H1 (cell line): Measurements from ENCODE around the gene MMP20. TPM values are rescaled to one million over a fixed set of nuclear protein-coding genes. Genes with fewer than 3 reads are reported as not detected.
A peak's percentile ranks its signal among the peaks of the same experiment; 100 is the strongest.

Experiments used
- CTCF ChIA-PET: fragments of 300-600 bp; sonication (Branson Sonifier 250); formaldehyde crosslinking; loops from one replicate; lab custom pipeline; 2021; ENCODE audit not compliant: partially characterized antibody; lab: Charles Lee
- POLR2A ChIA-PET: fragments of 300-600 bp; sonication (Branson Sonifier 250); formaldehyde crosslinking; loops from one replicate; lab custom pipeline; 2021; ENCODE audit warnings: inconsistent platforms; ENCODE audit not compliant: partially characterized antibody; lab: Charles Lee
- DNase-seq, 2 experiments: peaks; one replicate each; pipeline versions ENCODE4 v3.0.0 to v3.0.0-alpha.2; 2010 to 2022; ENCODE audit warnings: low spot score in 2 of 2, low read depth in 1 of 2, mixed read lengths in 1 of 2
- FAIRE-seq: peaks from 2 replicates; lab custom pipeline; 2011; peaks lifted over from hg19 to GRCh38; lab: Jason Lieb, UNC
- H2AFZ ChIP-seq: 2 replicates; pipeline ENCODE4 v1.8.1; 2012; ENCODE audit warnings: low read length, inconsistent platforms
- H2AK5ac ChIP-seq: 2 replicates; pipeline ENCODE4 v1.6.1; 2013; ENCODE audit warnings: low read depth, low read length
- H2BK120ac ChIP-seq: replicated peaks from 2 replicates; pipeline ENCODE3; 2013; ENCODE audit warnings: low read depth, low read length, inconsistent platforms
- H2BK12ac ChIP-seq: 2 replicates; pipeline ENCODE4 v1.6.1; 2013; ENCODE audit warnings: low read depth, low read length
- H2BK15ac ChIP-seq: 2 replicates; pipeline ENCODE4 v1.6.1; 2013; ENCODE audit warnings: low read length
- H2BK20ac ChIP-seq: 2 replicates; pipeline ENCODE4 v1.6.1; 2013; ENCODE audit warnings: low read length
- H2BK5ac ChIP-seq: 2 replicates; pipeline ENCODE4 v1.6.1; 2013; ENCODE audit warnings: low read depth, low read length
- H3K14ac ChIP-seq: 2 replicates; pipeline ENCODE4 v1.6.1; 2013; ENCODE audit warnings: inconsistent platforms; ENCODE audit not compliant: insufficient read length
- H3K18ac ChIP-seq: 2 replicates; pipeline ENCODE4 v1.6.1; 2013; ENCODE audit warnings: low read length; ENCODE audit errors: extremely low read depth
- H3K23ac ChIP-seq: 2 replicates; pipeline ENCODE4 v1.6.1; 2013; ENCODE audit warnings: inconsistent platforms; ENCODE audit not compliant: insufficient read length
- H3K23me2 ChIP-seq: 2 replicates; pipeline ENCODE4 v1.6.1; 2013; ENCODE audit warnings: low read depth, low read length
- H3K27ac ChIP-seq: 2 replicates; pipeline ENCODE4 v1.6.1; 2011; ENCODE audit warnings: low read depth, low read length, inconsistent platforms
- H3K27me3 ChIP-seq, 4 experiments: replicated peaks in 1 of 4; 1 replicate in 1 of 4; 2 replicates in 3 of 4; pipeline versions ENCODE4 v1.6.1 to v1.8.1; 2011 to 2013; ENCODE audit warnings: low read length in 3 of 4, mild to moderate bottlenecking in 3 of 4, inconsistent platforms in 2 of 4, mixed read lengths in 2 of 4, moderate library complexity in 1 of 4; ENCODE audit not compliant: control insufficient read depth in 3 of 4, insufficient read depth in 3 of 4; ENCODE audit errors: extremely low read depth in 1 of 4
- H3K36me3 ChIP-seq, 4 experiments: 2 replicates each; pipeline versions ENCODE4 v1.6.1 to v1.8.1; 2011 to 2013; ENCODE audit warnings: mild to moderate bottlenecking in 4 of 4, low read length in 3 of 4, moderate library complexity in 2 of 4, control low read depth in 1 of 4, inconsistent platforms in 1 of 4; ENCODE audit not compliant: insufficient read depth in 4 of 4, control insufficient read depth in 2 of 4
- H3K4ac ChIP-seq: replicated peaks from 2 replicates; pipeline ENCODE3; 2013; ENCODE audit warnings: low read length, low read depth, mixed read lengths, inconsistent platforms; ENCODE audit not compliant: insufficient read length
- H3K4me1 ChIP-seq, 4 experiments: replicated peaks in 1 of 4; 1 replicate in 1 of 4; 2 replicates in 3 of 4; pipeline versions ENCODE4 v1.6.1 to v1.8.1; 2011 to 2013; ENCODE audit warnings: low read length in 3 of 4, inconsistent platforms in 2 of 4, mixed read lengths in 1 of 4; ENCODE audit not compliant: insufficient read depth in 4 of 4, control insufficient read depth in 3 of 4
- H3K4me2 ChIP-seq, 2 experiments: 2 replicates each; pipeline versions ENCODE4 v1.6.1 to v1.8.1; 2011 to 2013; ENCODE audit warnings: low read depth in 2 of 2, low read length in 2 of 2, control low read depth in 1 of 2, inconsistent platforms in 1 of 2, mild to moderate bottlenecking in 1 of 2; ENCODE audit not compliant: insufficient read depth in 1 of 2
- H3K4me3 ChIP-seq, 4 experiments: fragments of 200-600, 300-600 bp in 1 of 4; sonication (generic), shearing (Covaris generic), sonication (Bioruptor Twin) in 1 of 4; 2 replicates each; pipeline versions ENCODE4 v1.5.1 to v1.8.1; 2011 to 2016; ENCODE audit warnings: low read length in 4 of 4, low read depth in 3 of 4, control low read depth in 2 of 4, inconsistent platforms in 2 of 4, mild to moderate bottlenecking in 2 of 4, mixed read lengths in 1 of 4, moderate library complexity in 1 of 4; ENCODE audit not compliant: insufficient read depth in 2 of 4; ENCODE audit errors: extremely low read depth in 1 of 4
- H3K56ac ChIP-seq: replicated peaks from 2 replicates; pipeline ENCODE3; 2013; ENCODE audit warnings: low read depth, mild to moderate bottlenecking, mixed read lengths, low read length, inconsistent platforms; ENCODE audit not compliant: insufficient read length
- H3K79me1 ChIP-seq: 2 replicates; pipeline ENCODE4 v1.6.1; 2013; ENCODE audit warnings: low read depth, low read length, control low read depth
- H3K79me2 ChIP-seq, 2 experiments: 2 replicates each; pipeline versions ENCODE4 v1.6.1 to v1.8.1; 2012 to 2013; ENCODE audit warnings: low read length in 2 of 2, mild to moderate bottlenecking in 2 of 2, inconsistent platforms in 1 of 2; ENCODE audit not compliant: insufficient read depth in 2 of 2, control insufficient read depth in 1 of 2
- H3K9ac ChIP-seq, 4 experiments: replicated peaks in 1 of 4; 1 replicate in 1 of 4; 2 replicates in 3 of 4; pipeline versions ENCODE4 v1.6.1 to v1.8.1; 2011 to 2013; ENCODE audit warnings: low read depth in 3 of 4, low read length in 3 of 4, control low read depth in 2 of 4, mild to moderate bottlenecking in 2 of 4, moderate library complexity in 2 of 4, inconsistent platforms in 1 of 4; ENCODE audit errors: extremely low read depth in 1 of 4
- H3K9me3 ChIP-seq, 2 experiments: 2 replicates each; pipeline versions ENCODE4 v1.6.1 to v1.8.1; 2012 to 2013; ENCODE audit warnings: mild to moderate bottlenecking in 2 of 2, moderate library complexity in 2 of 2, control low read depth in 1 of 2, inconsistent platforms in 1 of 2, low read depth in 1 of 2, low read length in 1 of 2, mixed read lengths in 1 of 2; ENCODE audit not compliant: insufficient read depth in 2 of 2
- H4K20me1 ChIP-seq, 2 experiments: replicated peaks in 1 of 2; 2 replicates each; pipeline versions ENCODE3 to v1.8.1; 2011 to 2013; ENCODE audit warnings: inconsistent platforms in 2 of 2, low read length in 2 of 2, mild to moderate bottlenecking in 1 of 2; ENCODE audit not compliant: insufficient read depth in 2 of 2, control insufficient read depth in 1 of 2
- H4K5ac ChIP-seq: 2 replicates; pipeline ENCODE4 v1.6.1; 2013; ENCODE audit warnings: low read length, low read depth, mixed read lengths, inconsistent platforms; ENCODE audit not compliant: insufficient read length
- H4K8ac ChIP-seq: 2 replicates; pipeline ENCODE4 v1.8.0; 2013; ENCODE audit warnings: mild to moderate bottlenecking, moderate library complexity, low read length, inconsistent platforms; ENCODE audit not compliant: insufficient read depth; ENCODE audit errors: extremely low read depth
- H4K91ac ChIP-seq: replicated peaks from 2 replicates; pipeline ENCODE3; 2013; ENCODE audit warnings: low read length, mixed read lengths, inconsistent platforms; ENCODE audit not compliant: insufficient read length
- ASH2L ChIP-seq: fragments of 200-600, 300-600 bp; sonication (generic); IDR thresholded peaks from one replicate; pipeline ENCODE4 v1.7.1; 2017; ENCODE audit warnings: low read length
- FOSL1 ChIP-seq: IDR thresholded peaks from 2 replicates; pipeline ENCODE4 v1.6.1; 2011; ENCODE audit warnings: mild to moderate bottlenecking, low read depth, low read length, moderate library complexity; ENCODE audit not compliant: insufficient read depth
- HDAC2 ChIP-seq, 2 experiments: fragments of 300-600 bp in 1 of 2; sonication (generic) in 1 of 2; IDR thresholded peaks; 2 replicates each; pipeline ENCODE4 v1.6.1; 2011 to 2012; ENCODE audit warnings: low read depth in 2 of 2, low read length in 2 of 2, mild to moderate bottlenecking in 2 of 2, moderate library complexity in 2 of 2, borderline replicate concordance in 1 of 2, inconsistent platforms in 1 of 2
- RBBP5 ChIP-seq: IDR thresholded peaks from 2 replicates; pipeline ENCODE4 v1.7.1; 2012; ENCODE audit warnings: low read depth, mild to moderate bottlenecking, inconsistent platforms, low read length, moderate library complexity, borderline replicate concordance
- WGBS, 2 experiments: shearing (Covaris generic) in 1 of 2; methylation state at CpG; one replicate each; pipeline versions ENCODE4 v1.1.6 to v1.1.7; 2013 to 2015; ENCODE audit warnings: low lambda C conversion rate in 2 of 2, mixed read lengths in 2 of 2, inconsistent platforms in 1 of 2, low coverage in 1 of 2, missing lambda C conversion rate in 1 of 2; ENCODE audit not compliant: insufficient replicate concordance in 2 of 2, insufficient coverage in 1 of 2, insufficient read length in 1 of 2; ENCODE audit errors: extremely low coverage in 1 of 2, missing lambda C conversion rate in 1 of 2; 5-methylcytosine and 5-hydroxymethylcytosine counted together
- polyA plus RNA-seq, 7 experiments: library from polyadenylated mRNA; depleted of rRNA in 3 of 7; stranded (reverse) in 5 of 7; unstranded in 2 of 7; fragments of >200 nt in 5 of 7; fragments of 200-250 nt in 2 of 7; gene quantifications; 1 replicate in 5 of 7; 2 replicates in 1 of 7; 4 replicates in 1 of 7; pipeline versions ENCODE4 v1.2.1 to v1.2.3, GENCODE V29; 2011 to 2013; ENCODE audit warnings: missing spikeins in 2 of 7, mixed read lengths in 2 of 7
- total RNA-seq: library from RNA; stranded (reverse); fragmentation: NEBNext Ultra II Directional; extraction: Animal tissue kit (Norgen Biotek cat#: 25700); gene quantifications from 2 replicates; pipeline ENCODE4 v1.2.1, GENCODE V29; 2021
- TF ChIP-seq, protein P1 (sequence below): IDR thresholded peaks from 2 replicates; pipeline ENCODE4 v1.6.1; 2011; ENCODE audit warnings: low read depth, mild to moderate bottlenecking, low read length; ENCODE audit not compliant: insufficient read depth

MMP20 gene
- total and polyA plus RNA-seq, 2 of the 8 experiments (the other 6 are each of a cell fraction or from before 2014, with no cell fraction given), result not detected

DNA sequence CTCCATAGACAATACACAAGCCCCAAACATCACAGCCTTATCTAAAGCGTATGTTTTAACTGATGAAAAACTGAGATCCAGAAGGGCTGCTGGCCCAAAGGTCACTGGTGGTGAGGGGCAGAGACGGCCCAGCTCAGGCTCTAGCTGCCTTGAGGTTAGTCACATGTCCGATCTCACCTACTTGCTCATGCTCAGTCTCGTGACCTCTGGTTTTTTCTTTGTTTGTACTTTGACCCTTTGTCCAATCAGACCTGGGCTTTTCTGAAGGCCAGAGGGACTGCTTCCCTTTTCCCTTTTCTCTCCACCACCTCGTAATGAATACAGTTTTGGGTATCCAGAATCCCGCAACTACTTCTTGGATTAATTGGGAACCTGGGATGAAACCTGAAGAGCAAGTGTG, 28.6 kb downstream of the MMP20 start:
- H2AFZ ChIP-seq, result no peak overlapping the region
- CTCF ChIA-PET, result interaction anchor here (1.2 to 2.5 kb wide), 4 partner anchors 10 to 97 kb away, joined by 3 to 13 read pairs (median 4); no protein-coding TSS in a partner anchor
- no peak overlapping the region for H2BK15ac ChIP-seq
- H2BK5ac ChIP-seq, result no peak overlapping the region
- H3K27me3 ChIP-seq, result no peaks in the 10 kb centered on the region
- no peak overlapping the region for H3K18ac ChIP-seq
- POLR2A ChIA-PET, result no interaction called here
- no peak overlapping the region for H4K91ac ChIP-seq
- H4K8ac ChIP-seq, result no peak overlapping the region
- peak overlapping the region; percentile 16 for H3K14ac ChIP-seq
- H3K9ac ChIP-seq, result no peak overlapping the region
- no peak overlapping the region for H2AK5ac ChIP-seq
- no peaks in the 10 kb centered on the region for H4K20me1 ChIP-seq
- H3K79me1 ChIP-seq, result no peaks in the 10 kb centered on the region
- WGBS, 2 experiments, result 93% methylated on average over 4 of the region's 6 CpGs; no CpG with 5 or more reads in 1 of the 2 experiments
- H3K27ac ChIP-seq, result no peak overlapping the region
- H3K23me2 ChIP-seq, result no peaks in the 10 kb centered on the region
- no peak overlapping the region for H3K4me2 ChIP-seq
- no peak overlapping the region for H3K4me3 ChIP-seq
- no peak overlapping the region for H2BK20ac ChIP-seq
- no peak overlapping the region for H2BK12ac ChIP-seq
- no peak overlapping the region for H3K23ac ChIP-seq
- TF ChIP-seq HDAC2 (IDR thresholded peaks at IDR 0.05; ENCODE audit: borderline replicate concordance in 1 of 2, low read depth in 2 of 2, low read length in 2 of 2) (no peak), FOSL1 (no peak), RBBP5 (no peak), ASH2L (no peak)
- TF ChIP-seq, protein P1, sequence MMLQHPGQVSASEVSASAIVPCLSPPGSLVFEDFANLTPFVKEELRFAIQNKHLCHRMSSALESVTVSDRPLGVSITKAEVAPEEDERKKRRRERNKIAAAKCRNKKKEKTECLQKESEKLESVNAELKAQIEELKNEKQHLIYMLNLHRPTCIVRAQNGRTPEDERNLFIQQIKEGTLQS, result no peak
- TF ChIP-seq, all 59 proteins: peak for 0
- DNase-seq (no peak), FAIRE-seq (no peak)
- Histone ChIP-seq H3K4ac (no peak overlapping the region), H3K9me3 (no peaks in the 10 kb centered on the region), H2BK120ac (no peak overlapping the region), H3K4me1 (no peaks in the 10 kb centered on the region), H3K79me2 (no peaks in the 10 kb centered on the region), H3K36me3 (no peaks in the 10 kb centered on the region), H4K5ac (no peak overlapping the region), H3K56ac (no peak overlapping the region)
